ENCODE results near the gene SEMA4D.

Gene SEMA4D

DNA sequence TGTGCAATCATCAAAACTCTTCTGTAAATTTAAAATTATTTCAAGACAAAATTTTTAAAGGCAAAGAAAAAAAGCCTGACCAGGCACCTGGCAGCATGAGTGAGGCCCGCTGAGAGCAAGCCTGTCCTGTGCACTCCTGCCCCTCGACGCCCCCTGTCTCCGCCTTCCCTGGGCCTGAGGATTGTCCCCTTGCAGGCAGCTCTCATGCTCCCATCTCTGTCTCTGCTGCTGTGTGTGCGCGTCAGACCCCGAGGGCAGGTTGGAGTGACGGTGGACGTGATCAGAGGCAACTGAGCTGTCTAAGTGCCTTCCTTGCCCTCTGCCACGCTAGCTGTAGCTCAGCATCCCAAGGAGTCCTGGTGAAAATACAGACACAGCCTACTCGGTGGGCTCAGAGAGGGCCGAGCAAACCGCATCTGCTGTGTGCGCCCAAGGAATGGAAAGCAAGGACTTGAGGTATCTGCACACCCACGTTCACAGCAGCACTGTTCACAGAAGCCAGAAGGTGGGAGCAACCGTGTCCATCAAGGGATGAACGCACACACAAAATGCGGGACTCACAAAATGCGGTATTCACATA lies 114.1 kb downstream of the SEMA4D start:
- DNase-seq (ENCODE audit: low read depth), result no peak
- TF ChIP-seq, protein P1, sequence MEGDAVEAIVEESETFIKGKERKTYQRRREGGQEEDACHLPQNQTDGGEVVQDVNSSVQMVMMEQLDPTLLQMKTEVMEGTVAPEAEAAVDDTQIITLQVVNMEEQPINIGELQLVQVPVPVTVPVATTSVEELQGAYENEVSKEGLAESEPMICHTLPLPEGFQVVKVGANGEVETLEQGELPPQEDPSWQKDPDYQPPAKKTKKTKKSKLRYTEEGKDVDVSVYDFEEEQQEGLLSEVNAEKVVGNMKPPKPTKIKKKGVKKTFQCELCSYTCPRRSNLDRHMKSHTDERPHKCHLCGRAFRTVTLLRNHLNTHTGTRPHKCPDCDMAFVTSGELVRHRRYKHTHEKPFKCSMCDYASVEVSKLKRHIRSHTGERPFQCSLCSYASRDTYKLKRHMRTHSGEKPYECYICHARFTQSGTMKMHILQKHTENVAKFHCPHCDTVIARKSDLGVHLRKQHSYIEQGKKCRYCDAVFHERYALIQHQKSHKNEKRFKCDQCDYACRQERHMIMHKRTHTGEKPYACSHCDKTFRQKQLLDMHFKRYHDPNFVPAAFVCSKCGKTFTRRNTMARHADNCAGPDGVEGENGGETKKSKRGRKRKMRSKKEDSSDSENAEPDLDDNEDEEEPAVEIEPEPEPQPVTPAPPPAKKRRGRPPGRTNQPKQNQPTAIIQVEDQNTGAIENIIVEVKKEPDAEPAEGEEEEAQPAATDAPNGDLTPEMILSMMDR (conservative IDR thresholded peaks at IDR 0.05; ENCODE audit: control insufficient read depth, insufficient read depth, low read depth, low read length), result no peak
- H3K4me3 ChIP-seq (ENCODE audit: control insufficient read depth, low read depth, low read length), result no peak overlapping the region

DNA sequence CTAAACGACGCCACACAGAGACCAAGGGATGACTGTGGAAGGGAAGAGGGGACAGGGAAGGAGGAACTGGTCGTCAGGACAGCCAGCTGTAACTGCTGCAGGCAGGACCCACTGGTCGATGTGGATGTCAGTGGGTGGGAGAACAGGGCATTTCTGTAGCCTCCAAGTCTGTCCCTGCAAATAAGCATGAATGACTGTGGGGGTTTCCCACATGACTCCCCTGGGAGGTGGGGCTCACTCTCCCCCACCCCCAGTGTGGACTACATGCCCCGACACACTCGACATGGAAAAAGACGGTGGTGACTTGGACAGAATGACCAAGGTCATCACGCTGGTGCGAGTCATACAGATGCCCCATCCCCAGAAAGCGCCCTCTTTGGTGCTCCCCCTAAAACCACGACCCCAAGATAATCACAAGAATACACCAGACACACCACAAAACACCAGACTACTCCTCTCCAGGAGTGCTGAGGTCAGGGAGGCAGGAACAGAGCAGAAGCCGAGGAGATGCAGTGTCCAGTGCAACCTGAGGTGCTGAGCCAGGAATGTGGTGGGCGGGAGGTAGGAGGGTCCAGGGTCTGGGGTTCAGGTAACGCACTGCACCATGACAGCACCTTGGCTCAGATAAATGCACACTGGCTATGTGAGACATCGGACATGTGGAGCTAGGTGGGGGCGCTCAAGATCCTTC lies 114.7 kb downstream of the SEMA4D start:
- DNase-seq (ENCODE audit: low read depth), result no peak
- H3K4me3 ChIP-seq (ENCODE audit: control insufficient read depth, low read depth, low read length), result no peak overlapping the region
- TF ChIP-seq, protein P1 (conservative IDR thresholded peaks at IDR 0.05; ENCODE audit: control insufficient read depth, insufficient read depth, low read depth, low read length), result no peak

DNA sequence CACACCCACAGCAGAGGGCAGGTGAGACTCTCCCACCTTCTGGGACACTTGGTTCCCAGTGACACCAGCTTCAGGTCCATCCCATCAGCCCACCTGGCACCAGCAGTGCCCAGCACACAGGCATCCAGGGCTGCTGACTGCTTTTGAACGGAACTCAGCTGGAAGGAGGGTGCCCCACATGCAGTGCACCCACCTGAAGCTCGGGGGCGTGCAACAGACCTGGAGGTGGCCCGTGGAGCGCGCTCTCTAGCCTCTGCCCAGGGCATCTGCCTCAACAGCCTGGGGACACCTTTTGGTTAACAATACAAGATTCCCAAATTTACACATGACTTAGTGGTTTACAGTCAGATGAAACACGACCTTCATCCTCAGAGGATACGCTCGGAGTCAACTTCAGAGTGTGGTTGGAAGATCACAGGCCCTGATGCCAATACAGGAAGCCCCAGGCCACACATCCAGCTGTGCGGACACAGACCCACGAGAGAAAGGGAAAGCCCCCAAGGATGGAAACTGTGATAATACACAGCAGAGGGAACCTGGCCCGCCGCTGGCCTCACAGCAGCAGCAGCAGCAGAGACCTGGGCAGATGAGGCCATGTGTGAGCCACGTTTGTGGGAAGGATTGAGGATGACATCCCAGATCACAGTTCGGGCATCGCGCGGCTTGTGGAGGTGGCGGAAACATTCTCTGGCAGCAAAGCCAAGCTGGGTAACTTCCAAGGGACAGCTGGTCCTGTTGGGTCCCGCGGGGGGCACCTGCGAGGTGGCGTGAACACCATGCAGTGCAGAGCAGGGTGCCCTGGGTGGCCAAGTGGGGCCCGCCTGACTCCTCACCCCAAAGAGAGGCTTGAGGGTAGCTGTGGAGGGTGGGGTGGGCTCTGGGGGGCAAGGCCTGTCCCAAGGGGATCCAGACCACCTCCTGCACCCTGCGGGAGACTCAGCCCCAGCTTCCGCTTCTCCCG lies 115.6 kb downstream of the SEMA4D start:
- DNase-seq (ENCODE audit: low read depth), result no peak
- TF ChIP-seq, protein P1 (conservative IDR thresholded peaks at IDR 0.05; ENCODE audit: control insufficient read depth, insufficient read depth, low read depth, low read length), result no peak
- H3K4me3 ChIP-seq (ENCODE audit: control insufficient read depth, low read depth, low read length), result no peak overlapping the region

DNA sequence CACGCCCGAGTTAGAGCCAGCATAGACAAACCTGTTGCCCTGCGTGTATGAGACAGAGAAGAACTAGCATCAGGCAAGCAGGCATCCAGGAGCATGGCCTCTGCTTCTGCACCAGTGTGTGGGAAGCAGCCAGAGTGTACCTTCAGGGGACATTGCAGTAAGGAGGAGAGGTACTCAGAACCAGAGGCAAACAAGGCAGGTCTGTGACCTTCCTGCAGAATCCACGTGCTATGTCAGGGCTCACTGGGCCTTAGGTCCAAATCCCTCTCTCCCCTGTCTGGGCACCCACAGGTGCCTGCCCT lies 116.7 kb downstream of the SEMA4D start:
- no peak for DNase-seq (ENCODE audit: low read depth)
- TF ChIP-seq, protein P1 (conservative IDR thresholded peaks at IDR 0.05; ENCODE audit: control insufficient read depth, insufficient read depth, low read depth, low read length), result no peak
- no peak overlapping the region for H3K4me3 ChIP-seq (ENCODE audit: control insufficient read depth, low read depth, low read length)

DNA sequence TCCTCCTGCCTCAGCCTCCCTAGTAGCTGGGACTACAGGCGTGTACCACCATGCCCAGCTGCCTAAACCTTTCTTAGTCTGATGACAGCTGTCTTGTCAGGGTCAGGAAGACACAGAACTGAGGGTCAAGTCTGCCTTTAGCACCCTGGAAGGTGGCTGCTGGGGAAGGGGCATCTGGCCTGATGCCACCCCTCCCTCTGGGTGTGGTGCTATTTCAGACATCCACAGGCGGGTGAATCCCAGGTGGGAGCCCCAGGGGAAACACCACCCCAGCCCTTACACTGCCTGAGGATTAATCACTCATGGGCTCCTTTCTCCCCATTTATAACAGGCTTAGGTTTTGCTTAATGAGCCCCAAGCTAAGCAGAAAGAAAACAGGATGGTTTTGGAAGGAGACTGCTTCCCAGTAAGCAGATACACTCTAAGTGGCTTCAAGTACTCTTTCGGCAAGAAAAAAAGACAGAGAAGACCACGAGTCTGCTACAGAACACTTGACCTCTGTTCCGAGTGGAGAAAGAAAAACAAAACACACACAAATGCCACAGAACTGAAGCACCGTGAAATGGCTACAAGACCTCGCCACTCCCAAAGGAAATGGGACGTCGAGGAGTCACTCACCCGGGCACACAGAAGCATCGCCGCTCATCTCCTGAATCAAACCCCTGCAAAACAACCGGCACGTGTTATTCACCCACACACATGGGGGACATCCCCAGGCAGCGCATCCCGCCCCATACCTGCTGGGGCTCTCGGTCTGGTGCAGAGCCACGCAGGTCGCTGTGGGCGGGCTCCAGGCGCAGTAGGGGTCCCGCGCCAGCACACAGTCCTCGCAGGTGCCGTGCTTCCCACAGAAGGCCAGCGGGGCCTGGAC lies 117.2 kb downstream of the SEMA4D start:
- DNase-seq (ENCODE audit: low read depth), result no peak
- no peak overlapping the region for H3K4me3 ChIP-seq (ENCODE audit: control insufficient read depth, low read depth, low read length)
- TF ChIP-seq, protein P1 (conservative IDR thresholded peaks at IDR 0.05; ENCODE audit: control insufficient read depth, insufficient read depth, low read depth, low read length), result no peak

DNA sequence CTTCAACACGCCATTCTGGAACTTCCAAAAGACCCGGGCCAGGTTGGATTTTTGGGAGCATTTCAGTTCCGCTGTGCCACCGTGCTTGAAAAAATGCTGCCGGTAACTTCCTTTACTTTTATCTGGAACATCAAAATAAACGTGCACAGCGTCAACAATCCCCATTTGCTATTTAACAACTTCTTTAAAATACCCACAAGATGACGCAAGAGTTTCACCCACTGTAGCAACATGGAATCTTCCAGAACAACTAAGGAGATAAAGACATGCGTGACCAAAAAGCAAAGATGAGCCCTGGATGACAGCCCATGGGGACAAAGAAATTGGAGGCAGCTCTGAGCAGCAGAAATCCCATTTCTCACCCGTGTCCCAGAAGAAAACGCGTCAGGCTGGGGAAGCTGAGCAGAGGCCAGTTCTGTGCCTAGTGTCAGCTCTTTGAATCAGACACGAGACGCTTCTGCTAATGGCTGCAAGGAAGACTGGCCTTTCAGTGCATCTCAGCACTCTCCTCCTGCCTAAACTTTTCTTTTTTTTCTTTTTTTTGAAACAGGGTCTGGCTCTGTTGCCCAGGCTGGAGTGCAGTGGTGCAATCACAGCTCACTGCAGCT lies 118.3 kb downstream of the SEMA4D start:
- TF ChIP-seq, protein P1 (conservative IDR thresholded peaks at IDR 0.05; ENCODE audit: control insufficient read depth, insufficient read depth, low read depth, low read length), result no peak
- DNase-seq (ENCODE audit: low read depth), result no peak
- H3K4me3 ChIP-seq (ENCODE audit: control insufficient read depth, low read depth, low read length), result no peak overlapping the region

Measured in fibroblast of mammary gland (primary cell).